Epithelial cell of proximal tubule (primary cell): ENCODE data around the gene GOLGA6C. TPM values are rescaled to one million over a fixed set of nuclear protein-coding genes. Genes with fewer than 3 reads are reported as not detected.
"Not testable (repeated sequence)": the region's sequence is repeated elsewhere in the genome, so short reads cannot be mapped to it uniquely, and the experiment has no call there.

Experiments used
- DNase-seq: peaks from one replicate; pipeline ENCODE4 v3.0.0-alpha.2; 2011; ENCODE audit warnings: low read depth
- H3K4me3 ChIP-seq: 2 replicates; pipeline ENCODE4 v1.5.1; 2011; ENCODE audit warnings: low read depth, mild to moderate bottlenecking, low read length
- total RNA-seq: library from RNA; depleted of rRNA; stranded (reverse); fragments of >200 nt; gene quantifications from 2 replicates; pipeline ENCODE4 v1.2.3, GENCODE V29; 2015
- TF ChIP-seq, protein P1 (sequence below): conservative IDR thresholded peaks from 2 replicates; pipeline ENCODE4 v1.5.1; 2012; ENCODE audit warnings: low read depth, mild to moderate bottlenecking, low read length

Gene GOLGA6C, protein sequence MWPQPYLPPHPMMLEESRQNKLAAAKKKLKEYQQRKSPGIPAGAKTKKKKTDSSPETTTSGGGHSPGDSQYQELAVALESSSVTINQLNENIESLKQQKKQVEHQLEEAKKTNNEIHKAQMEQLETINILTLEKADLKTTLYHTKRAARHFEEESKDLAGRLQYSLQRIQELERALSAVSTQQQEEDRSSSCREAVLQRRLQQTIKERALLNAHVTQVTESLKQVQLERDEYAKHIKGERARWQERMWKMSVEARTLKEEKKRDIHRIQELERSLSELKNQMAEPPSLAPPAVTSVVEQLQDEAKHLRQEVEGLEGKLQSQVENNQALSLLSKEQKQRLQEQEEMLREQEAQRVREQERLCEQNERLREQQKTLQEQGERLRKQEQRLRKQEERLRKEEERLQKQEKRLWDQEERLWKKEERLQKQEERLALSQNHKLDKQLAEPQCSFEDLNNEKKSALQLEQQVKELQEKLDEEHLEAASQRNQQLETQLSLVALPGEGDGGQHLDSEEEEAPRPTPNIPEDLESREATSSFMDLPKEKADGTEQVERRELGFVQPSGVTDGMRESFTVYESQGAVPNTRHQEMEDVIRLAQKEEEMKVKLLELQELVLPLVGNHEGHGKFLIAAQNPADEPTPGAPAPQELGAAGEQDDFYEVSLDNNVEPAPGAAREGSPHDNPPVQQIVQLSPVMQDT
- not detected in 2 replicates for total RNA-seq

DNA sequence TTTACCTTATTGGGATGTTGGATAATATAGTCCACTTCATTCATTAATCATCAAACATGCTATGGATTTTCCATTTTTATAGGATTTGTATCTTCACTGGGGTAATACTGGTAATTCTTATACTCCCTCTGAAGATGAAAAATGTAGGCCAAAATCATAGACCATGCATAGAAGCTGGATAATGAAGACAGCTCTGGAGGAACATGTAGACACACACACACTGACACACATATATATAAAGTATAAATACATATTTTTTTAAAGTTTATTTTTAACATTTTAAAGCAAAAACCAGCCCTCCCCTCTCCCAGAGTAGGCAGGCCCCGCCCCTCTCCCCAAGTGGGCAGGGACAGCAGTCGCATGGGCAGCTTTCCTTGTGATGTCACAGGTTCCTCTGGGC lies at the start of gene GOLGA6C:
TSS of gene GOLGA6C (plus strand) at position 301 of the 400 bp plus-strand sequence. CDS start 265 bp downstream, outside the sequence.
- DNase-seq, H3K4me3 ChIP-seq: not testable (repeated sequence)

DNA sequence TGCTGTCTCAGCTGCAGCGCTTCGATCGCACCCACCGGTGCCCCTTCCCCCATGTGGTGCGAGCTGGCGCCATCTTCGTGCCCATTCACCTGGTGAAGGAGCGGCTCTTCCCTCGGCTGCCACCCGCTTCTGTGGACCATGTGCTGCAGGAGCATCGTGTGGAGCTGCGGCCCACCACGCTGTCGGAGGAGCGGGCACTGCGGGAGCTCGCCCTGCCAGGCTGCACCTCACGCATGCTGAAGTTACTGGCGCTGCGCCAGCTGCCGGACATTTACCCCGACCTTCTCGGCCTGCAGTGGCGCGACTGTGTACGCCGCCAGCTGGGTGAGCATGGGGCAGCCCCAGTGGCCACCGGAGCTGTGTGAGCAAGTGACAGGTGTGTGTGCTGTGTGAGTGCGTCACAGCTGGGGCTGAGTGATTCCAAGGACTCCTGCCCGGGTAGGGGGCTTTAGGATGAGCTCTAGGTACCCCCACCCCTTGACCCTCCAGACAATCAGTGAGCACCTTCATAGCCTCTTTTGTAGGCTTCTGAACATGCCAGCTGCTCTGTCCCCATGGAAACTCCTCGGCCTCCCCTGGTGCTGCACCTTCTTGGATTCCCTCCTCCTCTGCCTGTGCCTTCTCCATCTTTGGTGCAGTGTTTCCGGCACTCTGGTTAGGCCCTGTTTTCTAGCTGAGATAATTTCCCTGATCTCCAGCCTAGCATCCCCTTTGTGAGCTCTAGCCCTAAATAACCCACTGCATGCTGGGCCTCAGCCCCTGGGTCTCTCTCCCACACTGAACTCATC lies 49.4 kb upstream of the GOLGA6C start:
- TF ChIP-seq, protein P1, sequence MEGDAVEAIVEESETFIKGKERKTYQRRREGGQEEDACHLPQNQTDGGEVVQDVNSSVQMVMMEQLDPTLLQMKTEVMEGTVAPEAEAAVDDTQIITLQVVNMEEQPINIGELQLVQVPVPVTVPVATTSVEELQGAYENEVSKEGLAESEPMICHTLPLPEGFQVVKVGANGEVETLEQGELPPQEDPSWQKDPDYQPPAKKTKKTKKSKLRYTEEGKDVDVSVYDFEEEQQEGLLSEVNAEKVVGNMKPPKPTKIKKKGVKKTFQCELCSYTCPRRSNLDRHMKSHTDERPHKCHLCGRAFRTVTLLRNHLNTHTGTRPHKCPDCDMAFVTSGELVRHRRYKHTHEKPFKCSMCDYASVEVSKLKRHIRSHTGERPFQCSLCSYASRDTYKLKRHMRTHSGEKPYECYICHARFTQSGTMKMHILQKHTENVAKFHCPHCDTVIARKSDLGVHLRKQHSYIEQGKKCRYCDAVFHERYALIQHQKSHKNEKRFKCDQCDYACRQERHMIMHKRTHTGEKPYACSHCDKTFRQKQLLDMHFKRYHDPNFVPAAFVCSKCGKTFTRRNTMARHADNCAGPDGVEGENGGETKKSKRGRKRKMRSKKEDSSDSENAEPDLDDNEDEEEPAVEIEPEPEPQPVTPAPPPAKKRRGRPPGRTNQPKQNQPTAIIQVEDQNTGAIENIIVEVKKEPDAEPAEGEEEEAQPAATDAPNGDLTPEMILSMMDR = no peak
- no peak for DNase-seq
- H3K4me3 ChIP-seq = no peak overlapping the region

DNA sequence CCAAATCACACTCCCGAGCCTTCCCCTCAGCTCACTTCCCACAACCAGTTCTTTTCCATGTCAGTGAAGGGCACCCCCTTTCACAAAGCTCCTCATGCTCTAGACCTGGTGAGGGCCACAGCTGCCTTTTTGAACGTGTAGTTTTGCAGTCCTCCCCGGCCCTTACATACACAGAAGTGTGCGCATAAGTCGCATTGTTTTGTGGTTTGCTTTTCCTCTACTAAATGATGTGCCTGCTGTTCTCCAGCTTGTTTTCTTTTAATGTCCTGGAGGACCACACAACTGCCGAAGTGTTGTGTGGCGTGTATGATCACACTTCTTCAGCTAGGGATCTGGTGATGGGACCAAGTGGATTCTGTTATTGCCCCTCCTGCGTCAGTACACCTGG lies 48.9 kb upstream of the GOLGA6C start:
- no peak for DNase-seq

DNA sequence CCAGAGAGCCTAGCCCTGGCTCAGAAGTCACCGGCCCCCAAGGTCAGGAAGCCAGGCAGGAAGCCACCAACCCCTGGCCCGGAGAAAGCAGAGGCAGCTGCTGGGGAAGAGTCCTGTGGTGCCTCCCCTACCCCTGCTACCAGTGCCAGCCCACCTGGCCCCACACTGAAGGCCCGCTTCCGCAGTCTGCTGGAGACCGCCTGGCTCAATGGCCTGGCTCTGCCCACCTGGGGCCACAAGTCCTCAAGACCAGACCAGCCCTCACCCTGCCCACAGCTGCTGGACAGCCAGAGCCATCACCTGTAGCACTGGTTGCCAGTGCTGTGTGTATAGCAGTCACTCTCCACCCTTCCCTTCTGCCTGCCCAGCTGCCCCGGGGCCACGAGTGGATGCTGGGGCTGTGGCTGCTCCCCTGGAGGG lies 47.3 kb upstream of the GOLGA6C start:
- DNase-seq = no peak
- no peak overlapping the region for H3K4me3 ChIP-seq
- TF ChIP-seq, protein P1 = no peak

More for the DNA sequence above, 48.9 kb upstream of the GOLGA6C start:
- no peak overlapping the region for H3K4me3 ChIP-seq
- TF ChIP-seq, protein P1 = no peak

DNA sequence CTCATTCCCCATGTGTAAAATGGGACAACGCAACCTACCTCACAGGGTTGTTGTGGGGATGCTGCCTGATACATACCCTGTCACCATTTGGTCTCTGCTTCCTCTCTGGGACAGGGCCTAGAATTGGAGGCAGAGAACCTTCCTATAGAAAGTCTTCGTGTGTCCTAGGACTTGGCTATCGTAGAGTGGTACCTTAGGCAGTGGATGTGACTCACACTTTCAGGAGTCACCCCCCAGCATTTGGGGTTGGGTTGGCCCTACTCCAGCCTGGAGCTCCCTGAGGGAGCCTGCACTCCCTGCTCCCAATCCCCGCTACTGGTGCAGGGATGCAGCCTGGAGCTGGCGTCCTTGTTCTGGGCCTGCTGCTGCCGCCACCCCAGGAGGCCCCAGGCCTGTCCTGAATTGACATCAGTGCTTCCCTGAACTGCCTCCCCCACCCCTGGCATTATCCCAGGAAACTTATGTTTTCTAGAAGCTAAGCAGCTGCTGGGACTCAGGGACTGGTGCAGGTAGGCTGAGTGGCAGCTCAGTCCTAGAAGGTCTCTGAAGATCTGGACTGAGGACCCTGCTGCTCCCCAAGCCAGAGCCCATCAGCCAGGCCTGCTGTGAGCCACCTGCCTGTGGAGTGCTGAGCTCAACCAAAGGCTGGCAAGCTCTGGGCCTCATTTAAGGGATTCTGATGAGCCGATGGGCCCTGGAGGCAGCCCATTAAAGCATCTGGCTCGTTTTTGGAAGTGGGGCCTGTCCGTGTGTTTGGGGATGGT lies 46.5 kb upstream of the GOLGA6C start:
- TF ChIP-seq, protein P1 = no peak
- H3K4me3 ChIP-seq = no peak overlapping the region

DNA sequence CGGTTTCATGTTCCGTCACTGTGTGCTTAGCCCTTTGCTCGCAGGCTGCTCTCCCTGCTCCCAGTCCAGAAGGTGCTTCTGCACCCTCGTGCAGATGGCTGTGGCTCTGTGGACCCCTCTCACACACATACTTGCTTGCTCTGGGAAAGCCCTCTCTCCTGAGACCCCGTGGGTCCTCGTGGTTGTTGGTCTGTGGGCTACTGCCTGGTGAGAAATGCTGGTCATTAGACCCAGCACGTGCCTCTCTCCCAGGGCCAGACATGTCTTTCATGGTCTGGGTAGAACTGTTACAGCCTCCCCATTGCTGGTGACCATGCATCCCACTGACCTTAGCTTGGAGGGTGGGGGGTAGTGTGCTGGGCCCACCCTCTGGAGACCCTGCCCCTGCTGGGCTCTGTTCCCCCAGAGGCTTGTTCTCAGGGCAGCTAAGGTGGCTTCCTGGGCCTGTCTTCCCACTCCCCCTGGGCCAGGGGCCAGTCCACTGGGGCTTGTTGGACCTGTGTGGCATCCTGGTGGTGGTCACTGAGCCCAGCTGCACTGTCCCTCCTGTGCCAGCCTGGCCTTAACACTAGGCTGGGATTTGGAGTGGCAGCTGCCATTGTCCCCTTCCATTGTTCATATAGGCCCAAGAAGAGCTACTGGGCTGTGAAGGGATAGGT lies 45.8 kb upstream of the GOLGA6C start:
- TF ChIP-seq, protein P1 = no peak
- DNase-seq = no peak
- H3K4me3 ChIP-seq = no peak overlapping the region

More for the DNA sequence above, 46.5 kb upstream of the GOLGA6C start:
- DNase-seq = no peak
